OCI-LY3 (cell line): ENCODE measurements around the gene CPSF7.

Experiments used
- CTCF ChIP-seq: fragments of 200-600, 300-600 bp; sonication (generic); IDR thresholded peaks from 2 replicates; pipeline ENCODE4 v1.5.1; 2014; ENCODE audit warnings: antibody characterized with exemption, low read length, low read depth
- EZH2phosphoT487 ChIP-seq: fragments of 200-600 bp; shearing (Covaris generic); IDR thresholded peaks from 2 replicates; pipeline ENCODE4 v1.6.1; 2018; ENCODE audit warnings: antibody characterized with exemption, mixed run types, low read depth

- TF ChIP-seq CTCF (peak; percentile 47), EZH2phosphoT487 (no peak)
These were observed 36.7 kb downstream of the CPSF7 start for GRCh38 chr11:61392981-61393595.
